HUDEP-2 (cell line): Measurements from ENCODE around the gene STK4.
"Not testable (repeated sequence)": the region's sequence is repeated elsewhere in the genome, so short reads cannot be mapped to it uniquely, and the experiment has no call there.

Experiments
- DNase-seq, 76 experiments: peaks; one replicate each; lab custom pipeline; 2025; ENCODE audit not compliant: unreplicated experiment in 76 of 76; lab: John Stamatoyannopoulos, UW

STK4 gene

DNA sequence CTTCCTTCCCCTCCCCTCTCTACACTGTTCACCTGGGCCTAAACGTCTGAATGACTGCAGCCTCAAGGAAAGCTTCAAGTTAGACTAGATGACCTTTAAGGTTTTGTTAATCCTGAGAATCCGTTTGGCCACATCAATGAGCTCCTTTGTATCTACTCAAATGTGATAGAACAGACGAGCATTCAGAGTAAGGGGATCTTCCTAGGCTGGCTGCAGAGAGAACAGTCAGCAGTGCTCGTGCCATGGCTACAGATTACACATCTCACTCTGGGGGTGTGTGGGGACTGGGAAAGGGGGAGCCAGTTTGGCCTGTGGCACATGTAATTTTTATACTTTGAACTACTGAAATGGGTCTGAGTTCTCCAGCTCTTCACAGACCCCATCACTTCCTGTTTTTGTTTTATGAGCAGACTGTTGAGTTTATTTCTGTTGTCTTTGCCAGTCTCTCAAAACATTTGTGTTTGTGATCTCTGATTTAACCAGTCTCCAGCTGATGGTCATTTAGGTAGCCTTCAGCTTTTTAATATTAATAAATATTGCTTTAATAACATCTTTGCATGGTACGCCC is 83.7 kb downstream of the STK4 start:
- no peak for DNase-seq

DNA sequence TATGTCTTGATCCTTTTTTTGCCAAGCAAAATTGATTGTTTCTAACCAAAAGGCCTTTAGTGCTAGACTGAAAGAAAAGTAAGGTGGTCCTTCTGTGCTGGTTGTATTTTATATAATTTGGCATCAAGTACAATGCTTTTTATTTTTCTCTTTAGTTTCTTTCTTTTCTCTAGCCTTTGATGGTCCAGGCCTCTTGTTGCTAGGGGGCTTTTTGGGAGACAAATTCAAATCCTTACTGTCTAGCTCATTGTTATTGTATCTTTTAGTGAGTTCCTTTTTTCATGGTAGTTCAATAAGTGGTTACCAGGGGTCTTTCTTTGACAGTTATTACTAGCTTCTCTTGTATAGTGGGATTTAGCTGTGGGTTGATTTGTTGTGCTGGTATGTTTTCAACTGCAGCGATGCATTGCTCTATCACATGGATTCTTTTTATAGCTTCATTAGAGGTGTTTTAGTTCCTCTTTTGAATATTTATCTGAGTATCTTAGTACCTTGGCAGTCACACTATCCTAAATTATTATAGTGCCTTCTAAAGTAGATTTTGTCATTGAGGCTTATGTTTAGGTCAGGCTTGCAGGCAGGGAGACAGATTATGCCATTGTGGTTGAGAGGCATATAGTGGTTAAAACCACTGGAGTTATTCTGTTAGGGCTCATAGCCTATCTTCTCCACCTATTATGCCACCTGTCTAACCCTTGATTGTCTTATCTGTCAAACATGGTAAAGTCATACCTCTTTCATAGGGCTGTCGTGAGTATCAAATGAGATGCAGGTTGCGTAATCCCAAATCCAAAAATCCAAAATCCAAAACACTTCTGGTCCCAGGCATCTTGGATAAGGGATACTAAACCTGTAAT is 85.1 kb downstream of the STK4 start:
- DNase-seq: no peak

DNA sequence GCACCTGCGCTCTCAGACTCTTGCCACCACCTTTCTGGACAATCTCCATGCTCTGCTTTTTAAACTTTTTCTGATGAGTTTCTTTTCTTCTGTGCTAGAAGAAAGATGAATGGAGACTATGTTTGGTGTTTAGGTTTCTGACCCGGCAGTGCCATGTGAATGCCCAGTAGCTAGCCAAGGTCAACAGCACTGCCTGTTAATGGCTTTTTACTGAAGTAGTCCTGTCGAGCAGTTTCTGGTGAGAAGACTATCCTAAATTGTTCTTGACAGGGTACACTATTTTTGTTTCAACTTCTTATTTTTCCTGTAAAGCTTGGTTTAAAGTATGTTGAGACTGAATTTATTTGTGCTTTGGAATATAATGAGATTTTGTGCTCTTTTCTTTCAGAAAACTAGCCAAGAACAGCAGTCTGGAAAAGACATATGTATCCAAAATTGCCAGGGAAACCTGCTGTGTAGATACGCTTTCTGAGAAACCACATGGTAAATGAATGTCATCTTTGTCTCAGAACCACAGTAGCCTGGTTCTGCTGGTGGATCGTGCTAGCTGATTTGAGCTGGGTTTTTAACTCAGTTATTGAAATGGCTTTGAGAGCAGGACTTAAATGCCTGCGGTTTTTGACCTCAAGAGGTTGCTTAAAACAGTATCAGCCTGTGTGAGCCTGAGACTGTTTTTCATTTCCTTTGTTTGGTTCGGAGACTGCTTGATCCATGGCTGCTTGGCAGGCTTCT is 86.6 kb downstream of the STK4 start:
- no peak for DNase-seq

DNA sequence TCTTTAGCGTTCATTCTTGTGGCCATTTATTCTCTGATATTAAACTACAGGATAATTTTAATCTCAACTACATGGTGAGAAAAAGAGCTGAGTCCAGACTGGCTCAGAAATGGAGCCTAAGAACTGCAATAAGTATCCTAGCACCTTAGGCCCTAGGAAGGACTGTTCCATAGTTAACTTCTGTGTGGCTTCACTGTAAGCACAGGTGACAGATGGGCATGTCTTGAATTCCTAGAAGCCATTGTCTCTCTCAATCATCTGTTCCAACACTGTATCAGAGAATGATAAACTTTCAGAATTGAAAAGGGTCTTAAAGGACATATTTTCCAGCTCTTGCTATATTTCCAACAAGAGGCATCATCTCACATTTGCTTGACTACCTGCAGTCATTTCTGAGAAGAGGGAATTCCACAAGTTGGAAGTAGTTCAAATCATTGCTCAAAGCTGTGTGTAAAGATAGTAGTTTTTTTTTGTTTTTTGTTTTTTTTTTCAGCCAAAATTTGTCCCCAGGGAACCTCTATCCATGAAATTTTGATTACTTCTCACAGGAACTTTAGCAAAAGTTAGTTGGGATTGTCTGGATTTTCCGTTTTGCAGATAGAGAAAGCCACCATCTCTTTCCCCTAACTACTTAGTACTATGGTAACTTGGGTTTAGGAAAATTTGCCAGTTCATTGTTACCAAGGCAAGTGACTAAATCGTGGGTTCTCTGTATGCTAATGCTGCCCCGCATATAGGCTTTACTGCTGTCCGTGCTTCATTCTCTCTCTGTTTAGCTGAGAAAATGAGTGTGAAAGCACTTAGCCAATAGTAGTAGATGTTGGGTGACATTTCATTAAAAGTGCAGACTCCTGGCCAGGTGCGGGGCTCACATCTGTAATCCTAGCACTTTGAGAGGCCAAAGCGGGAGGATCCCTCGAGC is 87.4 kb downstream of the STK4 start:
- DNase-seq: no peak

DNA sequence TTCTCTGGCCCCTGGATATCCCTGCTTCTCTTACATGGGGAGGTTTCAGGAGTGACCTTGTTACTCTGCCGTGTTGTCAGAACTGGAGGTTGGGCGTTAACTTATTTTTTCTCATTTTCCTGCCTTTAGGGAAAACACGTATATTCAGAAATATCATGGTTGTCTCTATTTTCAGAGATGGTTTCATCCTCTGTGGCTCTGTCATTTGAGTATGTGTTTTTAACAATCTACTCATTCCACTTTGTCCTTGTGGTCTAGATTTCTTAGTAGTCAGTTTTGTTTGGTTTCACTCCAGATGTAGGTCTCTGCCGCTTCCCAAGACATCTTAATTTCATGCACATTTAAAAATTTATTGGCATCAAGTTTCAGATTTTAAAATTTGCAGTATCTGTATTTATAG is 88.7 kb downstream of the STK4 start:
- DNase-seq: no peak

DNA sequence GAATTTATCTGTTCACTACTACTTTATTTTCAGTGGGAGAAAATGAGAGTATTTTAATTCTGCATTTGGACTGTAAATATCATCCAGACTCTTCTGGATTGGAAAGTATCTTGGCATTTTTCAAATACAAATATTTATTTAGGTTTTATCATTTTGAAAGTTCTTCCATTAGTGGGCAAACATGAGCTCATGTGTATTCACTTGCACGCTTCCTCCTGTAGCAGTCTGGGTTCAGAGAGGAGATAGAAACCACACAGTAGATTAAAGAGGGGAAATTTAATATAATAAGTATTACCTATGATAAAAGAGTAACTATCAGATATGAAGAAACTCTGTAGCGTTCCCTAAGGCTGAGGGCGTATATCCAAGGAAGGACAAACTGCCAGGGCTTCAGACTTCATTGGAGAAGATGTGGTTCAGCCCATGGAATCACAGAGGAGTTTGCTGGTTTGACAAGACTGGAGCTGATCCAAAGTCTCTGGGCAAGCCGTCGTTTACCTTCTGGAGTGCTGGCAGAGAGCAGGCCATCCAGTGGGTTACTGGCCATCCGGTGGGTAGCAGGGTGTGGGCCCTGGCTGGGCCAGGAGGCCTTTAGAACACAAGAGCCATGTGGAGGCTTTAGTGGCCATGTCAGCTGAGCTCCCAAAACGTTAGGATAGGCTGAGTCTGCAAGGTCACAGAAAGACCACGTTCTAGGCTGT is 90.3 kb downstream of the STK4 start:
- DNase-seq: no peak

DNA sequence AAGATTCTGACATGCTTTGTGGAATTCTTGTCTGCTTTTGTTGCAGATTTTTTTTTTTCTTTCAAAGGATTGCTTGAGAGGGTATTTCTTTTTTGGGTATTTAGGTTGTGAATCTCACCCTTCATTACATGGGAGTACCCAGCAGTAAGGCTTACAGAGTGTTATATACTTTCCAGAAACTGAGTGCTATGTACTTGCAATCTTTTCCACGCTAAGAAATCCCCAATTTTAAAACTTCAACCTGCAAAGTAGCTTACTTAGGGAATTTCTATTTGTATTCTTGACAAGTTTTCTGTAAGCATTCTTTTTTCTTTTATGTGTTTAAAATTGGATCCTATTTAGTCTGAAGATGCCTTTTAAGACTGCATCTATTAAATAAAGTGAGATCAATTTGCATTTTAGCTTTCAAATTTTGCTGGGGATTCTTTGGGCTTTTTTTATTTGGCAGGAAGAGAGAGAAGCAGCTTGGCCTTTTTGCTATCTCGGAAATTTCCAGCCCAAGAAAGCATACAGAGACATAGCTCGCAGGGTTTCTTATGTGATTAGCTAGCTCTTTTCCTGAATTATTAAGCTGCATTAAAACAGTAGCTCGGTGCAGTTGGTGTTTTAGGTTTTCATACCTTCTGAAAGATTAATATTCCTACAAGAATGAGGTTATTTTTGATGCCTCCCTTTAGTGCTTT is 92.0 kb downstream of the STK4 start:
- no peak for DNase-seq

DNA sequence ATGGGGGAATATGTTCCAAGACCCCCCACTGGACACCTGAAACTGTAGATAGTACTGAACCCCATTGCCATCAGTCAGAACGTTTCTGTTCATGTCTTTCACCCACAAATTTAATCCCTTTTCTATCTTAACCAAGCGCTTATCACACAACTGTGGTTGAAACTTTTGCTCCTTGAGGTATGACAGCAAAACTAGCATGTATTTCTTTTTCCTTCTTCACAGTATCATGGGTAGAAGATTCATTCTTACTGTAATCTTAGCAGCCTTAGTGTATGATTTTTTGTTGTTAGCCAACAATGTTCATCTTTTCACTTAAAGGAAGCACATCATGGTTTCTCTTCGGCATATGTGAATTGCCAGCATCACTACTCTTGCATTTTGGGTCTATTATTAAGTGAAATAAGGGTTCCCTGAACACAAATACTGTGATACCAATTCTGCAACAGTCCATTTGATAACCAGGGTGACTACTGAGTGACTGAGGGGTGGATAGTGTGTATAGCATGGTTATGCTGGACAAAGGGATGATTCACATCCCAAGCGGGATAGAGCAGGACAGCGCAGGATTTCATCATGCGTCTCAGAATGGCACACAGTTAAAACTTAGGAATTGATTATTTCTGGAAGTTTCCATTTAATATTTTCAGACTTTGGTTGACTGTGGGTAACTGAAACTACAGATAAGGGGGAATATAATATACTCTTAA is 92.9 kb downstream of the STK4 start:
- no peak for DNase-seq

DNA sequence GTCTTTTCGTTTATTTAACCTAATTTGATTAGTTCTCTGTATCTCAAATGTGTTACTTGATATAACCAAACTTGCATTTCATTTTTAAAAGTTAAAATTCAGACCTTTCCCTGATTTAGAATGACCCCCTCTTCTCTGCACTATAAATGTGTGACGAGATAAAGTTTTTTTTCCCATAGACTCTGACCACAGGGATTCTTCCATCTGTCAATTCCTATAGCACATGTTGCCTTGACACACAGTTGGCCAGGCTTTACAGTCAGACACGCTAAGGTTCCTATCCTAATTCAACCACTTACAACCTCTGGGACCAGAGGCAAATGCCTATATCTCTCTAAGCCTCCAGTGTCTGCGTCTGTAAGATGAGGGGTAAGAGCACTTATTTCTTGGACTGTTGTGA is 94.0 kb downstream of the STK4 start:
- DNase-seq: no peak

DNA sequence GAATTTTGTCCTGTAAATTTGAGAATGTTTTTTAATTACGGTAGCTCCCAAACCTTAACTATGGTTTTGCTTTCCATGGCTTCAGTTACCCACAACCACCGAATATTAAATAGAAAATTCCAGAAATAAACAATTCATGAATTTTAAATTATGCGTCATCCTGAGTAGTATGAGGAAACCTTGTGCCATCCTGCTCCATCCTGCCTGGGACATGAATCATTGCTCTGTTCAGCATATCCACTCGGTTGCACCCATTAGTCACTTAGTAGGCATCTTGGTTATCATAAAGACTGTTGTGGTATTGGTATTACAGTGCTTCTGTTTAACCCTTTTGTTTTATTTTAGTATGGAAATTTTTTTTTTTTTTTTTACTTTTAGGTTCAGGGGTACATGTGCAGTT is 94.9 kb downstream of the STK4 start:
- DNase-seq: no peak

DNA sequence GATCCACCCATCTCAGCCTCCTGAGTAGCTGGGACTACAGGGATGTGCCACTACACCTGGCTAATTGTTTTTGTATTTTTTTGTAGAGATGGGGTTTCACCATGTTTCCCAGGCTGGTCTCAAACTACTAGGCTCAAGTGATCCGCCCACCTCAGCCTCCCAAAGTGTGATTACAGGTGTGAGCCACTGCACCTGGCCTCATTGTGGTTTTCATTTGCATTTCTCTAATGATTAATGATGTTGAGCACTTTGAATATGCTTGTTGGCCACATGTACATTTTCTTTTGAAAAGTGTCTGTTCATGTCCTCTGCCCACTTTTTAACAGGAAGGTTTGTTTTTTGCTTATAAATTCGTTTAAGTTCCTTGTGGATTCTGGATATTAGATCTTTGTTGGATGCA is 96.8 kb downstream of the STK4 start:
- DNase-seq: not testable (repeated sequence)

DNA sequence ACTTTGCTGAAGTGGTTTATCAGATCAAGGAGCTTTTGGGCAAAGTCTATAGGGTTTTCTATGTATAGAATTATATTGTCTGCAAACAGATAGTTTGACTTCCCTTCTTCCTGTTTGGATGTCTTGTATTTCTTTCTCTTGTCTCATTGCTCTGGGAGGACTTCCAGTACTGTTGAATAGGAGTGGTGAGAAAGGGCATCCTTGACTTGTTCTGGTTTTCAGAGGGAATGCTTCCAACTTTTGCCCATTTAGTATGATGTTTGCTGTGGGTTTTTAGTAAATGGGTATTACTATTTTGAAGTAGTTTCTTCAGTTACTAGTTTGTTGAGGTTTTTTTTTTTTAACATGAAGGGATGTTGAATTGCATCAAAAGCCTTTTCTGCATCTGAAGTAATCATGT is 98.5 kb downstream of the STK4 start:
- no peak for DNase-seq

DNA sequence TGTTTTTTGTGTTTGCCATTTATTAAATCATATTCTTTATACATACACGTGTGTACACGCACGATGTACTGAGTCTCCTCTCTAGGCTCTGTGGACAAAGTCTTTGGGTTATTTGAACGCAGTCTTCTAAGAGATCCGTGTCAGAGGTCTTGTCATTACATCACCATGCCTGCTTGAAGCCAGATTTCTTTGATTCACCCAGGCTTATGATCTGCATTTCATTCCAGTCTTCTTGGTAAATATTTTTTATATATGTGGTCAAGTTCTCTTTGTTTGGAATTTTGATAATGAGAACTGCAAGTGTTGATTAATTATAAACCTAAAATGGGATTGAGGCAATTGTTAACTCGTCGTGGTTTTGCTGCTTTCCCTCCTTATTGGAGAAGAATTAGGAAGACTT is 100.1 kb downstream of the STK4 start:
- DNase-seq: no peak

DNA sequence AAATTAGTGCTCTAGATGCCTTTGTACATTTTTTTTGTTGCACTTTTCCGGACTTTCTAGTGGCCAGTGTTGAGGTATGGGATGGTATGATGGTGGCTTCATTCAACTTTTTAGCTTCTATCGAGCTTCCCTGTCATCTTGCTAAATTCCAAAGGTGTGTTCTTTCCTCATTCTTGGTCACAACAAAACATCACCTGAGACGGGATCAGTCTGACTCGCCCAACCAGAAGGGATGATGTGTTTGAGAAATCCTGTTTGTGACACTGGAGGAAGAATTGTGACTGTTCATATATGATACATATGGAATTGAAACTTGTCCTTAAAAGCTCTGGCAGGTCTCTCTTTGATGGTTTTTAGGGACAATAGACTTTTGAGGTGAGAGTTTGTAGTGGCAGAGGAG is 100.8 kb downstream of the STK4 start:
- DNase-seq: no peak

DNA sequence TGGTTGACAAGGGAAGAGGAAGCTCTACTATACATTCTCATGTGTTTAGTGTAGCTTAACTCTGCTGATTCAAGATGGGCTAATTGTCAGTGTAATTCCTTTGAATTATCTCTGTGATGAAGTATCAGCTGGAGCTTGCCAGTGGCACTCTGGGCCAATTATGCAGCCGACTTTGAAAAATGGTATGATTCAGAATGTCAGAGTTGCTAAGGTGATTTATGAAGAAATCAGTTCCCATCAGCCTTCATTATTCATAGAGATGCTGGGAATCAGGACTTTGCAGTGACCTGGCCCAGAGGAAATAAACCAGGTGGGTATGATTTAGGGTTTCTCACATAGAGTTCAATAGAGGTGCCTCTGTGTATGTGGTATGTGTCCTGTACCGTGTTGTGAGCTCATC is 101.2 kb downstream of the STK4 start:
- DNase-seq: no peak

DNA sequence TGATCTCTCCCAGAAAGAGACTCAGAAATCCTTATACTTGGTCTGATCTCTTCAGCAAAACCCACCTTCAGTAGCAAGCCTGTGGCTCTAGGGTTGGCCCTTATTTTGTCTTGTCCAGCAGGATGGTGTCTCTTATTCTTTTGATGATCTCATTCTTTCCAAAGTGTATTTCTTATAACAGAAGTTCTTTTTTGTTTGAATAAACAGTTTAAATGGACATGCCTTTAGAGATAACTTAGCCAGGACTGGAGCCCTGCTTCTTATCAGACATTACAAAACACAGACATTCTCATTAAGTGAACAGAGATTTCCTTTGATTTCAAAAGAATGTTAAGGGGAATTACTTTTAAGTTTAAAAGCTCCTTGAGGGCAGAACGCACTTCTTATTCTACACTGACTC is 102.9 kb downstream of the STK4 start:
- no peak for DNase-seq

DNA sequence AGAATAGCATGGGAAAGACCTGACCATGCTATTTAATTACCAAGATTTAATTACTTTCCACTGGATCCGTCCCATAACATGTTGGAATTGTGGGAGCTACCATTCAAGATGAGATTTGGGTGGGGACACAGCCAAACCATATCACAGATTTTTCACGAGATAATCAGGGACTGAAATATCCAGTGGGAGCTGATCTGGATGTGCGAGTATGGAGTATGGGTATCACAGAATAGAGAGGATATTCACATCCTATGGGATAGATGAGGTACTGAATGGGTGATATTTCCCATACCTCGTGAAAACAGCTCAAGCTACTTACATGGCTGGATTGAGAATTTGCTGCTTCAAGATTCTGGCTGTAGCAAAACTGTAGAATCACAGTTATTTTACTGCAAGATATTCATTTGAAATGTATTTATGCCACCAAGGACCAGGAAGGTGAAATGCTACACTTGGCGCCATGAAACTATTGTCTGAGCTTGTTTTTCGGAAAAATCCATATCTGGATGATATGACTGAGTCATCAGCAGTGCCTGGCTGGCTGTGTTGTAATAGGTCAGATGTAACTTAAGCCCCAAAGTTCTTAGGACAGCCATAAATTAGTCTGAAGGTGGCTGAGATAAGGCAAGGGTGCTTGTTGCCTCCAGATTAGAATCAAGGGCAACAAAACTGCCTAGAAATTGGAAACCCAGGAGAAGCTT is 104.8 kb downstream of the STK4 start:
- DNase-seq: peak in 15 of 76 experiments; percentile 4 to 40 (median 17)

DNA sequence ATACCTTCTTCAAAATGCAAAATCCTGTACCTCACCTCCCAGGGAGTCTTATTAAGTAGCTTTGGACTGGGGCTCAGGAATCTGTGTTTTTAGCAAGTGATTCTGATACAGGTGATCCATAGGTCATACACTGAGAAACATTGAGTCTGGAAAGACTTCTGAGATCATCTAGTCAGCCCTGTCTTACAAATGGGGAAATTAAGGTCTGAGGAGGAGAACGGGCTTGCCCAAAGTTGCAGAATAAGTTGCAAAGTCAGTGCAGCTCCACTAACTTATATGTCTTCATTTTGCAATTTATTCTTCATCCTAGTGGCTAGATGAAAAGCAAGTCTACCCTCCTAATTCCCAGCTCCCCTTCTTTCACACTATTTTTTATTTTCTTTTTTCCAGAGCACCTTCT is 105.8 kb downstream of the STK4 start:
- no peak for DNase-seq
